ENCODE data around the gene VEGFB.
A peak's percentile ranks its signal among the peaks of the same experiment; 100 is the strongest.

VEGFB gene

GRCh38 chr11:64211181-64211872 is 23.1 kb upstream of the VEGFB start:
- no peak for DNase-seq

GRCh38 chr11:64216879-64217278 is 17.5 kb upstream of the VEGFB start:
- DNase-seq: no peak

GRCh38 chr11:64218628-64219353 is 15.6 kb upstream of the VEGFB start:
- DNase-seq: no peak

GRCh38 chr11:64219354-64219684 is 15.1 kb upstream of the VEGFB start:
- no peak for DNase-seq

GRCh38 chr11:64219755-64220154 is 14.6 kb upstream of the VEGFB start:
- DNase-seq: no peak

- no peak for DNase-seq
Observed at GRCh38 chr11:64220271-64220670, 14.1 kb upstream of the VEGFB start.

GRCh38 chr11:64220798-64221197 is 13.6 kb upstream of the VEGFB start:
- no peak for DNase-seq

GRCh38 chr11:64222651-64223000 is 11.8 kb upstream of the VEGFB start:
- DNase-seq: no peak

GRCh38 chr11:64223001-64223651 is 11.3 kb upstream of the VEGFB start:
- DNase-seq: no peak

- DNase-seq: no peak
Observed at GRCh38 chr11:64224151-64224890, 10.1 kb upstream of the VEGFB start.

GRCh38 chr11:64224891-64225607 is 9.3 kb upstream of the VEGFB start:
- DNase-seq: peak in 1 of 2 experiments; percentile 45

GRCh38 chr11:64225608-64226506 is 8.5 kb upstream of the VEGFB start, which contains the start of the genes NUDT22 and TRPT1:
Gene NUDT22 (plus strand): TSS chr11:64226274. CDS start chr11:64226653, 379 bp downstream.
Gene TRPT1 (minus strand): TSS chr11:64226186. CDS start chr11:64225860, 326 bp downstream.
- peak; percentile 98 for DNase-seq

- DNase-seq: peak; percentile 76 to 80
Observed at GRCh38 chr11:64226507-64227051, 7.8 kb upstream of the VEGFB start.

- DNase-seq: no peak
Observed at GRCh38 chr11:64227405-64227956, 6.9 kb upstream of the VEGFB start.

- DNase-seq: no peak
Observed at GRCh38 chr11:64229090-64229743, 5.2 kb upstream of the VEGFB start.

GRCh38 chr11:64229744-64230170 is 4.6 kb upstream of the VEGFB start:
- no peak for DNase-seq

- DNase-seq: peak; percentile 90 to 93
Observed at GRCh38 chr11:64230171-64230984, 4.0 kb upstream of the VEGFB start, which contains the start of gene DNAJC4. Gene DNAJC4 (plus strand): TSS chr11:64230548. CDS start chr11:64230855, 307 bp downstream.

- DNase-seq: no peak
Observed at GRCh38 chr11:64230985-64231365, 3.4 kb upstream of the VEGFB start.

GRCh38 chr11:64231546-64231945 is 2.8 kb upstream of the VEGFB start:
- DNase-seq: no peak
